SK-N-SH (cell line): ENCODE measurements around the gene POU2F3. TPM values are rescaled to one million over a fixed set of nuclear protein-coding genes. Genes with fewer than 3 reads are reported as not detected.

ENCODE experiments used
- CTCF ChIA-PET: fragments of 300-600, 350-600 bp; formaldehyde crosslinking; extraction: SDS; loops from one replicate; lab custom pipeline; 2021; lab: Yijun Ruan, JAX
- POLR2A ChIA-PET: fragments of 350-600 bp; sonication (Branson Sonifier 250); formaldehyde crosslinking; extraction: SDS; loops from one replicate; lab custom pipeline; 2020; ENCODE audit warnings: antibody characterized with exemption, inconsistent platforms; lab: Yijun Ruan, JAX
- DNase-seq: peaks from one replicate; pipeline ENCODE4 v3.0.0; 2012
- H2AFZ ChIP-seq: fragments of 200-600 bp; sonication (generic); 2 replicates; pipeline ENCODE4 v1.8.1; 2016; ENCODE audit warnings: antibody characterized with exemption, mild to moderate bottlenecking, low read depth
- H3F3A ChIP-seq: fragments of 200-600 bp; sonication (generic); replicated peaks from 2 replicates; pipeline ENCODE3; 2016; ENCODE audit warnings: antibody characterized with exemption, mild to moderate bottlenecking; ENCODE audit not compliant: insufficient read depth
- H3K27ac ChIP-seq, 2 experiments: fragments of 200-500 bp in 1 of 2; fragments of 200-600 bp in 1 of 2; sonication (Bioruptor generic) in 1 of 2; sonication (generic), shearing (Covaris generic) in 1 of 2; 2 replicates each; pipeline versions ENCODE4 v1.5.1 to v1.6.1; 2014 to 2016; ENCODE audit warnings: low read depth in 2 of 2, inconsistent platforms in 1 of 2, low read length in 1 of 2, mild to moderate bottlenecking in 1 of 2, mixed read lengths in 1 of 2
- H3K27me3 ChIP-seq: fragments of 200-600 bp; sonication (generic), shearing (Covaris generic); 2 replicates; pipeline ENCODE4 v1.6.1; 2016; ENCODE audit warnings: mixed run types; ENCODE audit not compliant: insufficient read depth
- H3K36me3 ChIP-seq, 2 experiments: fragments of 200-500 bp in 1 of 2; fragments of 200-600 bp in 1 of 2; sonication (Bioruptor generic) in 1 of 2; sonication (generic) in 1 of 2; replicated peaks in 1 of 2; 2 replicates each; pipeline versions ENCODE3 to v1.5.1; 2014 to 2016; ENCODE audit warnings: low read length in 1 of 2, mild to moderate bottlenecking in 1 of 2; ENCODE audit not compliant: insufficient read depth in 2 of 2, control insufficient read depth in 1 of 2
- H3K4me1 ChIP-seq, 2 experiments: fragments of 200-500 bp in 1 of 2; fragments of 200-600 bp in 1 of 2; sonication (Bioruptor generic) in 1 of 2; sonication (generic), shearing (Covaris generic) in 1 of 2; 2 replicates each; pipeline versions ENCODE4 v1.5.1 to v1.6.1; 2014 to 2016; ENCODE audit warnings: low read depth in 1 of 2, low read length in 1 of 2, mixed run types in 1 of 2; ENCODE audit not compliant: insufficient read depth in 2 of 2, control insufficient read depth in 1 of 2
- H3K4me2 ChIP-seq: fragments of 200-600 bp; sonication (generic), shearing (Covaris generic); 2 replicates; pipeline ENCODE4 v1.6.1; 2017; ENCODE audit warnings: mixed run types
- H3K4me3 ChIP-seq, 2 experiments: fragments of 200-500 bp in 1 of 2; fragments of 200-600 bp in 1 of 2; sonication (Bioruptor generic) in 1 of 2; sonication (generic), shearing (Covaris generic) in 1 of 2; 2 replicates each; pipeline versions ENCODE4 v1.5.1 to v1.8.1; 2014 to 2016; ENCODE audit warnings: low read depth in 2 of 2, inconsistent platforms in 1 of 2, low read length in 1 of 2, mild to moderate bottlenecking in 1 of 2, mixed read lengths in 1 of 2, moderate library complexity in 1 of 2
- H3K79me2 ChIP-seq: fragments of 200-600 bp; sonication (generic); 2 replicates; pipeline ENCODE4 v1.8.1; 2017; ENCODE audit warnings: mild to moderate bottlenecking; ENCODE audit not compliant: insufficient read depth
- H3K9ac ChIP-seq: fragments of 200-600 bp; sonication (generic); 2 replicates; pipeline ENCODE4 v1.6.1; 2017; ENCODE audit warnings: mixed run types
- H3K9me2 ChIP-seq: fragments of 200-600 bp; sonication (generic); 2 replicates; pipeline ENCODE4 v1.6.1; 2017; ENCODE audit warnings: mixed run types
- H3K9me3 ChIP-seq: fragments of 200-600 bp; sonication (generic); 2 replicates; pipeline ENCODE4 v1.6.1; 2017; ENCODE audit warnings: mixed run types, mild to moderate bottlenecking, moderate library complexity
- H4K20me1 ChIP-seq: fragments of 200-600 bp; sonication (generic); 2 replicates; pipeline ENCODE4 v1.6.1; 2017; ENCODE audit warnings: mild to moderate bottlenecking, mixed run types; ENCODE audit not compliant: insufficient read depth
- CHD2 ChIP-seq: fragments of 150-350 bp; IDR thresholded peaks from 2 replicates; pipeline ENCODE4 v1.6.1; 2018; ENCODE audit warnings: low read length; ENCODE audit not compliant: partially characterized antibody
- CTCF ChIP-seq: fragments of 200-600 bp; sonication (generic); IDR thresholded peaks from 2 replicates; pipeline ENCODE4 v1.6.1; 2017; ENCODE audit warnings: antibody characterized with exemption, mild to moderate bottlenecking, moderate library complexity
- FOSL2 ChIP-seq: IDR thresholded peaks from 2 replicates; pipeline ENCODE4 v1.4.0; 2012; ENCODE audit warnings: low read depth, mild to moderate bottlenecking, moderate library complexity, borderline replicate concordance
- FOXJ3 ChIP-seq: sonication (generic); formaldehyde crosslinking; IDR thresholded peaks from 2 replicates; pipeline ENCODE4 v1.5.1; 2020; ENCODE audit warnings: mild to moderate bottlenecking, missing genetic modification reagents
- GATA2 ChIP-seq: sonication (generic); formaldehyde crosslinking; IDR thresholded peaks from 2 replicates; pipeline ENCODE4 v1.5.0; 2020; ENCODE audit warnings: mild to moderate bottlenecking, missing genetic modification reagents
- MAX ChIP-seq: IDR thresholded peaks from 2 replicates; pipeline ENCODE4 v1.4.0; 2012; ENCODE audit warnings: low read depth
- NFIC ChIP-seq: IDR thresholded peaks from 2 replicates; pipeline ENCODE4 v1.4.0; 2012; ENCODE audit warnings: borderline replicate concordance
- PBX3 ChIP-seq: IDR thresholded peaks from 2 replicates; pipeline ENCODE4; 2012
- RCOR1 ChIP-seq: fragments of 150-350 bp; IDR thresholded peaks from 2 replicates; pipeline ENCODE4 v1.6.1; 2017; ENCODE audit warnings: antibody characterized with exemption, low read length
- TCF12 ChIP-seq: IDR thresholded peaks from 2 replicates; pipeline ENCODE4 v1.4.0; 2012
- USF1 ChIP-seq: IDR thresholded peaks from 2 replicates; pipeline ENCODE4 v1.4.0; 2012; ENCODE audit warnings: low read depth, borderline replicate concordance
- WGBS: methylation state at CpG from one replicate; pipeline ENCODE4 v1.1.6; 2017; ENCODE audit warnings: low lambda C conversion rate; 5-methylcytosine and 5-hydroxymethylcytosine counted together
- polyA plus RNA-seq, 3 experiments: library from polyadenylated mRNA; depleted of rRNA; stranded (reverse); fragments of >200 nt; gene quantifications; 2 replicates each; pipeline ENCODE4 v1.2.3, GENCODE V29; 2012

POU2F3 gene
- polyA plus RNA-seq, 1 of the 3 experiments (the other 2 are of a cell fraction) = 0.02 TPM

- TF ChIP-seq USF1 = no peak
- no peak for TF ChIP-seq CHD2
- no peak for TF ChIP-seq RCOR1
- TF ChIP-seq PBX3 = peak; percentile 89
- no peak for TF ChIP-seq CTCF
- peak; percentile 81 for TF ChIP-seq TCF12
- TF ChIP-seq GATA2 (CRISPR knock-in tag) = no peak
- peak; percentile 51; the same call in 1 of the 2 replicates for TF ChIP-seq MAX
- TF ChIP-seq, all 33 proteins: peak for 12
Observed at GRCh38 chr11:120331301-120331996, 91.5 kb downstream of the POU2F3 start (continued).

GRCh38 chr11:120332822-120333716 is 93.1 kb downstream of the POU2F3 start:
- CTCF ChIA-PET = interaction anchor here (1.1 to 1.6 kb wide), 4 partner anchors 98 to 862 kb away, joined by 3 to 5 read pairs (median 4); partner anchors contain the start of gene GRIK4
- H3K9me2 ChIP-seq = no peaks in the 10 kb centered on the region
- TF ChIP-seq FOSL2 (0 out of 2 replicates have a peak, but pooled peaks have one; percentile 4), FOXJ3 (CRISPR knock-in tag) (no peak), NFIC (peak; percentile 33; the same call in 1 of the 2 replicates)
- H3K4me2 ChIP-seq = peak overlapping the region; percentile 60; the same call in 1 of the 2 replicates
- H3K36me3 ChIP-seq = peaks cover 3 to 11% of the 10 kb centered on the region in 2 experiments
- H3K27ac ChIP-seq = peak overlapping the region; percentile 3 to 95; a peak in 3 of 4 replicates
- H3K9me3 ChIP-seq = no peaks in the 10 kb centered on the region
- H3K79me2 ChIP-seq = peaks cover 35% of the 10 kb centered on the region
- H3K27me3 ChIP-seq = no peaks in the 10 kb centered on the region
- POLR2A ChIA-PET = no interaction called here
- H3K4me3 ChIP-seq = no peak overlapping the region
- H4K20me1 ChIP-seq = peaks cover 12% of the 10 kb centered on the region
- WGBS = 90% methylated on average over 5 of the region's 5 CpGs
- H2AFZ ChIP-seq = no peak overlapping the region
- peaks cover 0 to 47% of the 10 kb centered on the region in 2 experiments for H3K4me1 ChIP-seq
- peak overlapping the region; percentile 33; the same call in 1 of the 2 replicates for H3K9ac ChIP-seq
- no peak for DNase-seq
- peaks cover 55% of the 10 kb centered on the region for H3F3A ChIP-seq
